ENCODE measurements around the gene OPRPN.

The OPRPN gene, protein sequence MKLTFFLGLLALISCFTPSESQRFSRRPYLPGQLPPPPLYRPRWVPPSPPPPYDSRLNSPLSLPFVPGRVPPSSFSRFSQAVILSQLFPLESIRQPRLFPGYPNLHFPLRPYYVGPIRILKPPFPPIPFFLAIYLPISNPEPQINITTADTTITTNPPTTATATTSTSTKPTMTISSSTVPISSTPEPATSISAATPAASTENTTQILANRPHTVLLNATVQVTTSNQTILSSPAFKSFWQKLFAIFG

DNA sequence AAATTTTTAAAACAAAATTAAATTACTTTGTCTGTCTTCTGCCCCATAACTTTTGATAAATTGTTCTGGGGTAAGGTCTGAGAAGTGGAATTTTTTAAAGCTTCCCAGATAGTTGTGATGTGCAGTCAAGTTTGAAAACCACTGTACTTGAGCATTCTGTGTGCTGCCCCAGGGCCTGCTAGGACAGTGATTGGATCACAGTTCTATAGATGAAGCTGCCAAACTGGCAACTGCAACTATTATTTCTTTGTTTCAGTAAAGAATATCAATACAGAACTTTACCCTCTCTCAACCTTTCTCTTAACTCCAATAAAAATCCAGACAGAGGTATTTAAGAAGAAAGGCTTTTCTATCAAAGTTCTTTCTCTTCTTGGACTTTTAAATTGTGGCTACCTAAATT, at the start of gene OPRPN:
Gene OPRPN, plus strand, starts transcription at position 361 of the 400 bp plus-strand sequence. CDS start 1,346 bp downstream, outside the sequence.
- no peak for DNase-seq

DNA sequence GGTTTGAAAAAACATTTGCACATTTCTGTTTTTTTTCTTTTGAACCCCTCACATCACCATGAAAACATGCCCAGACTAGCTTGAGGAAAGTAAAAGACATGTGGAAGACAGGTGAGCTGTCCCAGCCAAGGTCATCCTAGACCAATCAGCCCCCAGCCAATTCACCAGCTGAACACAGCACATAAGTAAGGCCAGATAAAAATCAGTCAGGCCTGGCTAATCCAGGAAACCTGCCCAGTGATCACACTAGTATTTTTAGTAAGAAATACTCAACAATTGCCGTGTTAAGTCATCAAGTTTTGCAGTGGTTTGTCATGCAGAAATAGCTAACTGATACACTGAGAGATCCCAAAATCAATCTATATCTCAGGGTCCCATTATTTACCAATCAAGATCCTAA, 41.6 kb upstream of the OPRPN start:
- DNase-seq: no peak

DNA sequence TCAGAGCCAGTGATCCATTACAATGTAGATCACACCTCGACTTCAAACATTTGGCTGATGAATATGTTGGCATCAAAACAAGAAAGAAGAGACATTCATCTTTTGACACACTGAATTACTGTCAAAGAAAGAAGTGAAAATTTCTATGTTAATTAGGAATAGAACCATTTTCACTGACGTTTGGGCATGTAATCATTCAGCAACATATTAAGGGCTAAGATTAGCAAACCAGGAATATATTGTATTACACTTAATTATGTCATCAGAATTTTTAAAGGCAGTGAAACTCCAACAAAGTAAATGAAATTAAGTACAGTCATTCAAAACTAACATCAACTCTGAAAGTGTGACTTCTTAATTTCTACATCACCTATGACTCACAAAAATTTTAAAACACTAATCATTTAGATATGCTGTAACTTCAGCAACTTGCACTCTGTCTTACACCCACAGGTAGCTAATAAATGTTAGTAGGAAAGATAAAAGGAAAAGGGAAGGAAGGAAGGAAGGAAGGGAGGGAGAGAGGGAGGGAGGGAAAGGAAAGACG, 38.6 kb upstream of the OPRPN start:
- DNase-seq: no peak

DNA sequence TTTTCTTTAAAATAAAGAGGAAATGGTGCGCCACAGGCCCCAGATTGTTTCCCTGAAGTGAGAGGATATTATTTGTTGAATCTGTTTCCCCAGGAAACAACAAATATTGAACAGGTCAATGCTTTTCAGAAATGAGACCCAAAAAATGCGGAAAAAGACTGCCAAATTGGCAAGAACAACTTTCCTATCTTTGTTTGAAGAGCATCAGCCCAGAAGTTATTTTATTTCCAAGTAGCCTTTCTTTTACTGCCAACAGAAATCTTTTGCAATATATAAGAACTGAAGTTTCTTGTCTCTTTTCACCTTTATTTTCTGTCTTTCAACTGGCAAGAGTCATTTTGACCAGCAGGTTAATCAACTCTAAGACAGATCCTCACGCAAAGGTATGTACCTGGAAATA, 37.3 kb upstream of the OPRPN start, which contains the start of gene SMR3A:
Gene SMR3A, plus strand, starts transcription at position 301 of the 400 bp plus-strand sequence. CDS start 1,356 bp downstream, outside the sequence.
- DNase-seq: no peak

DNA sequence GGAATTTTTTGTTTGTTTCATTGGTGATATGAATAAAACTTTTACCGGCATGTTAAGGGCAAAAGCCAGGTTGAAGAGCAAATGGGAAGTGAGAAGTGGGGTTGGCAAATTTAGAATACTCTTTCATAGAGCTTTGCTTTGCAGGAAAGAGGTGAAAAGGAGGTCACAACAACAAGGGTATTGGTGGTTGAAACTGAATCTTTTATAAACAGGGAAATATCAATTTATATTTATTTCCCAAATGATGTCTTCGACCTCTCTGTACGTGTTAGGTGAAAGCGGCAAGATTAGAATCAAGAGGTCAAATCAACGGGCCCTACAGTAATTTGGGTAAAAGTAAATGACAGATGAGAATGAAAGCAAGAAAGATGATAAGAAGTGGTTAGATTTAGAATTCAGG, 33.7 kb upstream of the OPRPN start:
- no peak for DNase-seq

DNA sequence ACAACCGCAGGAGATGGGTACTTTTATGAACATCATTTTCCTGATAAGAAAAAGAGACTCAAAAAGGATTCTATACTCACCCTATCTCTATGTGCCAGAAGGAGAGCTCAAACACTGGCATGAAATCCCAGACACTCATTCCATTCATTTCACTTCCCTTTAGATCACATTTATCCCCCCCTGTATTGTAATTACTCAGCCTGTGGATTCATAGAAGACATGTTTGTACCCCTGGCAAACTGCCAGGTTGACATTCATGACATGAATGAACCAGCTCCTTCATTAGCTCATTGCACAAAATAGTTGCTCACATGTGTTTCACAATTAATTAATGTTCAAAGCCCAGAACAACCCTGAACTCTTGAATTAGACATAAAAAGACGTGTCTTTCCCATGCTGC, 32.3 kb upstream of the OPRPN start:
- no peak for DNase-seq

DNA sequence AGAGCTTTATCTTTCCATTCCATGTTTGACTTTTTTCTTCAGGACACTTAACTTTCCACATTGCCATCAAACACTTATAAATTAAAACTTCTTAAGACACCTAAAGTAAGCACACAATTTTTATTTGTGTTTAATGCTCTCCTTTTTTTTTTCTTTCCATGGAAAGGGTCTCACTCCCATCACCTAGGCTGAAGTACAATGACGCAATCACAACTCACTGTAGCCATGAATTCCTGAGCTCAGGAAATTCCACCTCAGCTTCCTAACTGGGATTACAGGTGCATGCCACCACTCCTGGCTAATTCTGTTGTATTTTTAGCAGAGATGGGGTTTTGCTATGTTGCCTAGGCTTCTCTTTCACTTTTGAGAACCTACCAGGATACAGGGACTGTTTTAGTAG, 29.9 kb upstream of the OPRPN start:
- no peak for DNase-seq

DNA sequence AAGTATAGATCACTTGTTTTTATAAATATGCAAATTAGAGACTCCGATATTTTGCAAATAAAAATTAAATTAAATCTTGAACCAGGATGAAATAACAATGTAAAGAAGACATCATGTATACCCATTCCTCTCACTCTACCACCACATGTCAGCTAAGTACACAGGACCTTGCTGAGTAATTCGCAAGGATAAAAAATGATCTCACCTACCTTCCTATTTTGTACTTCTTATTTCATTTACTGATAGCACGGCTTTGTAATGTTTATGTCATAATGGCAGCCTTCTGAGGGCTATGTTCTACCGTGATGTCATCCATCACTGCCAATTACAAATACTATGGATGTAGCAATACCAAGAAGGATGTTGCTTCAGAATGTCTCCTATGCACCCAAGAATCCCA, 25.8 kb upstream of the OPRPN start:
- no peak for DNase-seq

DNA sequence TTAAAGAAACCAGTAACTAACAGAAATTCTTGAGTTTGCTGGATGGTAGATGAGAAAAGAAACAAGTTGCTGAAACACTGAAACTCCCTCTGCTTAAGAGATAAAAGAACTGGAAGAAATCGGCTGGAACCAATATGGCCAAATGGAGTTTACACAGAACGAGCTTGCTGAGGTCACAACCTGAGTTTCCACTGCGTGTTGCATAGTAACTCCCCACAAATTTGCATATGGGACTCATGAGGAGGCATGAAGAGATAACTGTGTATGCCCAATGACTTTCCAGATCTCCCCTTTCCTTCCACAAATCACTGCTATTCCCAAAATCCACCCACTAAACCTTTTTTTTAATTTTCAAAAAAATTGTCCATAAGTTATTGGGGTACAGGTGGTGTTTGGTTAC, 25.0 kb upstream of the OPRPN start:
- no peak for DNase-seq

DNA sequence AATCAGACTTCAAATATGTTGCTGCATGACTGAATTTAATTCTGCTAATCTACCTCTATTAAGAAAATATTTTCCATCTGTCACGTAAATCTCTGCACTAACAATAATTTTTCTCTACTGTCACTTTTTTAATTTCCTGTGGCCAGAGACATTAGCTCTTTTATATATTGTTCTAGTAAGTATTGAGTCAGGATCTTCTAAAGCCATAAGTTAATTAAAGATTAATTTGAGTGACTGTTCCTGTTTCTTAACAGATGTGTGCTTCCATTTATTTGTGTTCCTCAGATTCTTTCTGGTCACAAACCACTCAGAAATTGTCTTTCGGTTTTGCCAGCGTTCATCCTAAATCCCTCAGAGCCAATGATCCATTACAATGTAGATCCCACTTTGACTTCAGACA, 17.2 kb upstream of the OPRPN start:
- no peak for DNase-seq

DNA sequence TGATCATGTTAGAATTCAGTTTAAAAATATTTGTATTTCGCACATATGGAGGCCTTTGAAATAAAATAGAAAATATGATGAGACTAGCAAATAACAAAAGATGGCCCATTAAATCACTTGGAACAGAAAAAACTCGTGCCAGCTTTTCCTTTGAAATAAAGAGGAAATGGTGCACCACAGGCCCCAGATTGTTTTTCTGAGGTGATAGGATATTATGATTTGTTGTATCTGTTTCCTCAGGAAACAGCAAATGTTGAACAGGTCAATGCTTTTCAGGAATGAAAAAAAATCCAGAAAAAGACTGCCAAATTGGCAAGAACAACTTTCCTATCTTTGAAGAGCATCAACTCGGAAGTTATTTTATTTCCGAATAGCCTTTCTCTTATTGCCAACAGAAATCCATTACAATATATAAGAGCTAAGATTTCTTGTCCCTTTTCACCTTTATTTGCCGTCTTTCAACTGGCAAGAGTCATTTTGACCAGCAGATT, 15.0 kb upstream of the OPRPN start, which contains the start of gene SMR3B:
Gene SMR3B, plus strand, starts transcription at position 441 of the 491 bp plus-strand sequence. CDS start 1,380 bp downstream, outside the sequence.
- DNase-seq: no peak

DNA sequence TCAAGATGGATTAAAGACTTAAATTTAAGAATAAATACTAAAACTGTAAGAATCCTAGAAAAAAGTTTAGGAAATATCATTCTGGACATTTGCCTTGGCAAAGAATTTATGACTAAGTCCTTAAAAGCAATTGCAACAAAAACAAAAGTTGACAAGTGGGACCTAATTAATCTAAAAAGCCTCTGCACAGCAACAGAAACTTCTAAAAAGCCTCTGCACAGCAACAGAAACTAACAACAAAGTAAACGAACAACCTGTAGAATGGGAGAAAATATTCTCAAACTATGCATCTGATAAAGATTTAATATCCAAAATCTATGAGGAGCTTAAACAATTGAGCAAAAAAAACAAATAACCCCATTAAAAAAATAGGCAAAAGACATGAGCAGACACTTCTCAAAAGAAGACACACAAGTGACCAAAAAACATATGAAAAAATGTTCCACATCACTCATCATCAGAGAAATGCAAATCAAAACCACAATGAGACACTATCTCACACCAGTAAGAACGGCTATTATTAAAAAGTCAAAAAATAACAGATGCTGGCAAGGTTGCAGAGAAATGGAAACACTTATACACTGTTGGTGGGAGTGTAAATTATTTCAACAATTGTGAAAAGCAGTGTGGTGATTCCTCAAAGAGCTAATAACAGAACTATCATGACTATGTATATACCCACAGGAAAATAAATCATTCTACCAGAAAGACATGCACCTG, 5.5 kb upstream of the OPRPN start:
- DNase-seq: no peak

DNA sequence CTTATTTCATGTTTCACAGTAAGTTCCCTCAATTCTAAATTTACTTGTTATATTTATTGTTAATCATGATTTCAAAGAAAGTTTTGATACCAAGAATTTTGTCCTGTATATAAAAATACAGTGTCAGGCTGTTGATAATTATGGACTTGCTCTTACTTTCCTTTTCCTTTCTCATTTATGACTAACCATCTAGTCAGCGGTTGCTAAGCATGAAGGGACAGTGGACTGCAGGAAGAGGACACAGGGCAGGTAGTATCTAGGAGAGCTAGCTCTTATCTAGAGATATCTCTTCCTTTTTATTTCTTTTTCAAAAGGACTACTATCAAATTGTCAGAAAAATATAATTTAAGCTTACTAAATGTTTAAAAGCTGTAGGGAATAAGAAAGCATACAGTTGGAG, 1.6 kb downstream of the OPRPN start:
- no peak for DNase-seq

DNA sequence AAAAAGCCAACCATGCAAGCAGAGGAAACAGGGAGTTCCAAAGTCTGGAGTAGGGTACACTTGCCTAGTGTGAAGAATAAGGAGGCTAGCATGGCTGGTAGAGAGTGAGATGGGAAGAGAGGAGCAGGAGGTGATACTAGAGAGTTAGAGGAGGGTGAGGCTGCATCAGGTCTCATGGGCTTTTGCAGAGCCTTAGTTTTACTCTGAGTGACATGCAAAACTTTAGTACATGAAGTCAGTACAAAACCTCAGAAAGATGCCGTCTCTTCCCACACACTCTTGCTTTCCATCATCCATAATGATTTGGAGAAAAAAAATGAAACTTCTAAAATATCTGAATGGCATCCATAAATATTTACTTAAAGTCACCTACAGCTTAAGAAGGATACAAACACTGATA, 5.0 kb downstream of the OPRPN start:
- no peak for DNase-seq

DNA sequence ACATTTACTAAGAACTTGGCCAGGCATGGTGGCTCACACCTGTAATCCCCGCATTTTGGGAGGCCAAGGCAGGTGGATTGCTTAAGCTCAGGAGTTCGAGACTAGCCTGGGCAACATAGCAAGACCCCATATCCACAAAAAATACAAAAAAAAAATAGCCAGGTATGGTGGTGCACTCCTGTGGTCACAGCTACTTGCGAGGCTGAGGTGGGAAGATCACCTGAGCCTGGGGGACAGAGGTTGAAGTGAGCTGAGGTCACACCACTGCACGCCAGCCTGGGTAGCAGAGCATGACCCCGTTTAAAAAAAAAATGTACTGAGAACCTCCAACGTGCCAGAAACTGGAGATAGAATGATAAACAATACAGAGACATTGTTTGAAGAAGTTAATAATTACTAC, 8.0 kb downstream of the OPRPN start:
- no peak for DNase-seq

DNA sequence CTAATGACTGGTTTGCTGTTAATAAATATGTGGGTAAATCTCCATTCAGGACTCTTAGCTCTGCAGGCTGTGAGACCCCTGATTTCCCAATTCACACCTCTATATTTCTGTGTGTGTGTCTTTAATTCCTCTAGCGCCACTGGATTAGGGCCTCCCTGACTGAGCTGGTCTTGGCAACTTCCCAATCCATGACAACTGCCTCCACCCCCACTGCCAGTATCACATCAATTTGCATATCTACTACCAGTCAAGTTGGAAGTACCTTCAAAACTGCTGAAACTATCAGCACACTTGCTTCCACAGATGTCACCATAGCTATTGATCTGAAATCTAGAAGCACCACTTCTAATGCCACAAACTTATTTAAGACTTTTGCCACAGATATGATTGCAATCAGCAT, 27.6 kb downstream of the OPRPN start:
- DNase-seq: no peak

DNA sequence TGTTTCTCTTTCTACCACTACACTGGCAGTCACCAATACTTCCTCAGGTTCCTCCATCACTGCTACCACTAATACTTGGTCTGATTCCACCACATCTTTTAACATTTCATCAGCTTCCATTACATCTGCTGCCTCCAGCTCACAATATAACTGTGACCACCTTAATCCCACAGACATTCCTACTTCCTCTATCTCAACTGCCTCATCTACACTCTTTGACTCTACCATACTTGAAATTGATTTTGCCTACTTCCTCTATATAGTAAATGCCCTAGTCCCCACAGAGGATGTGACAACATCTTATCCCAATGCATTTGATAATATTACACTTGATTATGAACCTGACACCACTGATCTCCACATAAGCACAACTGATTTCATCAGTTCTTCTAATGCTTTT, 29.0 kb downstream of the OPRPN start:
- no peak for DNase-seq

DNA sequence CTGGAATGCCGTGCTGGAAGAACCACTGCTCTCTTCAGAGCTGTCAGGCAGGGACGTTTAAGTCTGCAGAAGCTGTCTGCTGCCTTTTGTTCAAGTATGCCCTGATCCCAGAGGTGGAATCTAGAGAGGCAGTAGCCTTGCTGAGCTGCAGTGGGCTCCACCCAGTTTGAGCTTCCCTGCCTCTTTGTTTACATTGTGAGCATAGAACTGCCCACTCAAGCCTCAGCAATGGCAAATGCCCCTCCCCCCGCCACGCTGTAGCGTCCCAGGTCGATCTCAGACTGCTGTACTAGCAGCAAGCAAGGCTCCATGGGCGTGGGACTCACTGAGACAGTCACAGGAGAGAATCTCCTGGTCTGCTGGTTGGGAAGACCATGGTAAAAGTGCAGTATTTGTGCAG, 39.5 kb downstream of the OPRPN start:
- DNase-seq: no peak

DNA sequence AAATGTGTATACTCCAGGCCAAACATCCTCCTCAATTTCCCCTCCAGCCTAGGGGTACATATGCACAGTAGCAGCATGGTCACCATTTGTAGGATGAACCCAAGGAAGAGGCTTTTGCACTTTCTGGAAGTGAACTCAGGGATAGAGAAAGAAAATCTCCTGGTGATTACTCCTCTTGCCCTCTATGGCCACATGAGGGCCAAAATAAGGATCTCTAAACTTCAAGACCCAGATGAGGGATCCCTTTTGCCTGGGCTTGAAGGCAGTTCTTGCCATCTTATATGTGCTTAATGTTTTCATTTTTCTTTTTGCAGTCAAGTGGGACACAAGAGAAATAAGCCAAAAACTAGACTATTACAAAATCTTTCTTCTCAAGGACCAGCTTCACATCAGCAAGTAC, 44.7 kb downstream of the OPRPN start:
- DNase-seq: no peak

DNA sequence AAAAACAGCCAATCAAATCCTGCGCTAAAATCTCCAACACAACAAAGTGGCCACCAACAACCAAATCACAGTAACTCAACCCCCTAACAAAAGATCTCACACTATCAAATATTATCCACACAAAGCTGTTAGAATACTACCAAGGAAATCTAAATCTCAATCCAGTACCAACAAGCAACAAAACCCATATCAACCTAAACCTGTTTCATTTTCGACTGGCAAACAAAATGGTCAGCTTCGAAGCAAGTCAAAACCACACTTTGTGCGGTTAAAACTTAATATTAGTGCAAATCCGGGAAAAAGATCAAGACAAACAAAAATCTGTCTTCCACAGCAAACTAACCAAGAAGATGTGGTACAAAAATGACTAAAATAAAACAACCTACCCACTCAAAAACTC, 45.6 kb downstream of the OPRPN start:
- no peak for DNase-seq

DNA sequence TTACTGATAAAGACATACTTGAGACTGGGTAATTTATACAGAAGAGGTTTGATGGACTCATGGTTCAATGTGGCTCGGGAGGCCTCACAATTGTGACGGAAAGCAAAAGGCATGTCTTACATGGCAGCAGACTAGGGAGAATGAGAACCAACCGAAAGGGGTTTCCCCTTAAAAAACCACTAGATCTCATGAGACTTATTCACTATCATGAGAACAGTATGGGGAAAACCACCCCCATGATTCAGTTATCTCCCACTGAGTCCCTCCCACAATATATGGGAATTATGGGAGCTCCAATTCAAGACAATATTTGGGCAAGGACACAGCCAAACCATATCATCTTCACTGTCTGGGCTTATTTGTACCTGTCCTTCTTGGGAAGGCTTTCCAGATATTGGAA, 51.5 kb downstream of the OPRPN start:
- no peak for DNase-seq

DNA sequence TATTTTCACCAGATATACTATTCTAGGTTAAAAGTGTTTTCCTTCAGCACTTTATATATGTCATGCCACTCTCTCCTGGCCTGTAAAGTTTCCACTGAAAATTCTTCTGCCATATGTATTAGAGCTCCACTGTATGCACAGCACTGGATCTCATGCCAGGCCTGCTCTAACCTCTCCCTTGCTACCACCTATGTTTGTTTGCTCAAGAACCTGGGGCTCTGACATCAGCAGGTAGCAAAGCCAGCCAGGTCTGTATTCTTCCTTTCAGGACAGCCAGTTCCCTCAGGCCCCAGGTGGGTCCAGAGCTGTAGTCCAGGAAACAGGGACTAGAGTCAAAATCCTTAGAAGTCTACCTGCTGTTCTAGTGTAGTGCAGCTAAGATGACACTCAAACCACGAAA, 55.2 kb downstream of the OPRPN start:
- DNase-seq: no peak
